Ovary (tissue), 3 donors: ENCODE measurements around the gene PSMD1.

Experiments
- EP300 ChIP-seq: sonication (generic); formaldehyde crosslinking; IDR thresholded peaks from one replicate; pipeline ENCODE4 v1.6.1; 2017; ENCODE audit warnings: antibody characterized with exemption
- TF ChIP-seq, protein P1 (sequence below), 3 donors: fragments of 450-650 bp in 2 of 3; fragments of 200-600 bp in 1 of 3; IDR thresholded peaks; one replicate each; pipeline versions ENCODE4 v1.5.1 to v1.8.0; 2016 to 2022; ENCODE audit warnings: antibody characterized with exemption in 3 of 3, mild to moderate bottlenecking in 1 of 3
- donor health status: DM: no; HTN: no; CAD: no.

DNA sequence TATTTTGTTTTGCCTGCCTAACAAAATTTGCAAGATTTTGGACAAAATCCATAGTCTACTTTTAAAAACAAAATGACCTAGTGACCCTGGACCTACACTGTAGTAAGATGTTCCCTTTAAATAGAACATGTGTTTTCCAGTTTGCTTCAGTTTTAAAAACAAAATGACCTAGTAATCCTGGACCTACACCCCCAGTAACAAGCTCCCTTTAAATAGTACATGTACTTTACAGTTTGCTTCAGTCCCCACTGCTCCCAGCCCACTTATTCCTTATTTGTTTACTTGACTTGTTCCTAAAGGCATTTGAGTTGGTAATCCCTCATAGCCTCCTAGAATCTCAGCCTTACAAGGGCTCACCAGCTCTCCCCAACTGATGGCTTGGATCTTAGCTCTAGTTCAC lies 102.6 kb downstream of the PSMD1 start:
- TF ChIP-seq, protein P1, sequence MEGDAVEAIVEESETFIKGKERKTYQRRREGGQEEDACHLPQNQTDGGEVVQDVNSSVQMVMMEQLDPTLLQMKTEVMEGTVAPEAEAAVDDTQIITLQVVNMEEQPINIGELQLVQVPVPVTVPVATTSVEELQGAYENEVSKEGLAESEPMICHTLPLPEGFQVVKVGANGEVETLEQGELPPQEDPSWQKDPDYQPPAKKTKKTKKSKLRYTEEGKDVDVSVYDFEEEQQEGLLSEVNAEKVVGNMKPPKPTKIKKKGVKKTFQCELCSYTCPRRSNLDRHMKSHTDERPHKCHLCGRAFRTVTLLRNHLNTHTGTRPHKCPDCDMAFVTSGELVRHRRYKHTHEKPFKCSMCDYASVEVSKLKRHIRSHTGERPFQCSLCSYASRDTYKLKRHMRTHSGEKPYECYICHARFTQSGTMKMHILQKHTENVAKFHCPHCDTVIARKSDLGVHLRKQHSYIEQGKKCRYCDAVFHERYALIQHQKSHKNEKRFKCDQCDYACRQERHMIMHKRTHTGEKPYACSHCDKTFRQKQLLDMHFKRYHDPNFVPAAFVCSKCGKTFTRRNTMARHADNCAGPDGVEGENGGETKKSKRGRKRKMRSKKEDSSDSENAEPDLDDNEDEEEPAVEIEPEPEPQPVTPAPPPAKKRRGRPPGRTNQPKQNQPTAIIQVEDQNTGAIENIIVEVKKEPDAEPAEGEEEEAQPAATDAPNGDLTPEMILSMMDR (IDR thresholded peaks at IDR 0.05) = no peak
- TF ChIP-seq EP300 = no peak
